K562 (cell line): ENCODE results near the gene TRMT1L. TPM values are rescaled to one million over a fixed set of nuclear protein-coding genes. Genes with fewer than 3 reads are reported as not detected.

Source experiments
- ATAC-seq: fragments of 200-7000 bp; cut with Tn5 transposase; 3 replicates; pipeline ENCODE4 v1.9.1; 2020; ENCODE audit warnings: moderate library complexity
- BruUV-seq: library from RNA; stranded (reverse); fragments of 400-500 nt; replicated peaks from 2 replicates; lab custom pipeline; 2021; lab: Mats Ljungman, UMichigan
- CTCF ChIA-PET: fragments of 300-600 bp; formaldehyde crosslinking; extraction: SDS; loops from one replicate; lab custom pipeline; 2021; ENCODE audit warnings: low intra/inter-chr PET ratio; lab: Yijun Ruan, JAX
- POLR2A ChIA-PET: fragments of 300-600, 350-650 bp; sonication (Branson Sonifier 250); formaldehyde crosslinking; extraction: SDS; loops from one replicate; lab custom pipeline; 2021; ENCODE audit warnings: antibody characterized with exemption, inconsistent platforms; lab: Yijun Ruan, JAX
- DNase-seq, 4 experiments: peaks; one replicate each; pipeline versions ENCODE4 v3.0.0 to v3.0.0-alpha.2; 2011 to 2018; ENCODE audit warnings: low spot score in 3 of 4, mixed read lengths in 3 of 4; ENCODE audit errors: extremely low read depth in 1 of 4
- FAIRE-seq: peaks from 2 replicates; lab custom pipeline; 2011; peaks lifted over from hg19 to GRCh38; lab: Jason Lieb, UNC
- H2AFZ ChIP-seq: 2 replicates; pipeline ENCODE4 v1.6.0; 2011; ENCODE audit warnings: low read depth, low read length, control low read depth, inconsistent platforms
- H3K27ac ChIP-seq: fragments of 200-600 bp; 3 replicates; pipeline ENCODE4 v1.8.0; 2011; ENCODE audit warnings: low read depth, mild to moderate bottlenecking, control low read depth, inconsistent platforms, low read length, moderate library complexity, mixed read lengths; ENCODE audit errors: extremely low read depth
- H3K27me3 ChIP-seq, 2 experiments: fragments of 300-600 bp in 1 of 2; 2 replicates in 1 of 2; 3 replicates in 1 of 2; pipeline versions ENCODE4 v1.6.0 to v1.8.0; 2011; ENCODE audit warnings: inconsistent platforms in 2 of 2, low read length in 2 of 2, mild to moderate bottlenecking in 1 of 2, mixed read lengths in 1 of 2, moderate library complexity in 1 of 2; ENCODE audit not compliant: control insufficient read depth in 2 of 2, insufficient read depth in 2 of 2
- H3K36me3 ChIP-seq: fragments of 300-600 bp; 3 replicates; pipeline ENCODE4 v1.8.0; 2011; ENCODE audit warnings: mild to moderate bottlenecking, low read length, inconsistent platforms; ENCODE audit not compliant: control insufficient read depth, insufficient read depth
- H3K4me1 ChIP-seq, 2 experiments: fragments of 200-600 bp in 1 of 2; replicated peaks in 1 of 2; 2 replicates in 1 of 2; 3 replicates in 1 of 2; pipeline versions ENCODE4 v1.5.1 to v1.8.0; 2011; ENCODE audit warnings: inconsistent platforms in 2 of 2, low read length in 2 of 2, mild to moderate bottlenecking in 1 of 2, mixed read lengths in 1 of 2, moderate library complexity in 1 of 2; ENCODE audit not compliant: control insufficient read depth in 2 of 2, insufficient read depth in 2 of 2
- H3K4me2 ChIP-seq: 2 replicates; pipeline ENCODE4 v1.6.1; 2011; ENCODE audit warnings: low read length, control low read depth, inconsistent platforms, mixed read lengths; ENCODE audit not compliant: insufficient read depth
- H3K4me3 ChIP-seq: fragments of 200-600 bp; sonication (generic), shearing (Covaris generic); 2 replicates; pipeline ENCODE4 v1.5.1; 2016; ENCODE audit warnings: control low read depth, inconsistent platforms
- H3K79me2 ChIP-seq: fragments of 200-600 bp; 3 replicates; pipeline ENCODE4 v1.8.0; 2011; ENCODE audit warnings: low read length, inconsistent platforms; ENCODE audit not compliant: control insufficient read depth, insufficient read depth
- H3K9ac ChIP-seq, 2 experiments: 2 replicates each; pipeline versions ENCODE4 v1.6.0 to v1.6.1; 2011; ENCODE audit warnings: low read depth in 2 of 2, low read length in 2 of 2, control low read depth in 1 of 2, inconsistent platforms in 1 of 2, mild to moderate bottlenecking in 1 of 2, mixed read lengths in 1 of 2; ENCODE audit not compliant: insufficient read depth in 1 of 2
- H3K9me1 ChIP-seq: one replicate; pipeline ENCODE4 v1.6.0; 2011; ENCODE audit warnings: inconsistent platforms, mild to moderate bottlenecking, low read length, moderate library complexity; ENCODE audit not compliant: control insufficient read depth, insufficient read depth
- H3K9me3 ChIP-seq: replicated peaks from 2 replicates; pipeline ENCODE4 v1.5.1; 2011; ENCODE audit warnings: low read depth, low read length, inconsistent platforms; ENCODE audit not compliant: control insufficient read depth, insufficient read depth
- H4K20me1 ChIP-seq: replicated peaks from 2 replicates; pipeline ENCODE4 v1.6.1; 2011; ENCODE audit warnings: low read length, inconsistent platforms, mixed read lengths; ENCODE audit not compliant: control insufficient read depth, insufficient read depth
- CCAR2 ChIP-seq: fragments of 200-400 bp; formaldehyde crosslinking; IDR thresholded peaks from 2 replicates; pipeline ENCODE4 v1.6.1; 2017; ENCODE audit warnings: mild to moderate bottlenecking, low read depth, low read length
- CCNT2 ChIP-seq: IDR thresholded peaks from 2 replicates; pipeline ENCODE4 v1.6.1; 2011; ENCODE audit warnings: borderline replicate concordance, low read depth, mild to moderate bottlenecking, moderate library complexity, mixed read lengths, low read length; ENCODE audit not compliant: insufficient read length; ENCODE audit errors: extremely low read depth
- ELF1 ChIP-seq: fragments of 200-800 bp; sonication (Bioruptor generic); IDR thresholded peaks from 2 replicates; pipeline ENCODE4 v1.6.1; 2016; ENCODE audit warnings: missing genetic modification characterization, missing compliant biosample characterization
- EWSR1 ChIP-seq: fragments of 450-650 bp; IDR thresholded peaks from 2 replicates; pipeline ENCODE4 v1.6.1; 2018; ENCODE audit warnings: borderline replicate concordance, mild to moderate bottlenecking, low read depth, moderate library complexity; ENCODE audit not compliant: partially characterized antibody
- GATAD2B ChIP-seq: fragments of 450-650 bp; IDR thresholded peaks from 2 replicates; pipeline ENCODE4 v1.6.1; 2017; ENCODE audit warnings: mild to moderate bottlenecking, borderline replicate concordance
- JUNB ChIP-seq: fragments of 450-650 bp; formaldehyde crosslinking; conservative IDR thresholded peaks from 2 replicates; pipeline ENCODE4 v1.4.0; 2020; ENCODE audit warnings: mild to moderate bottlenecking
- KLF10 ChIP-seq: fragments of 250-450 bp; sonication (Bioruptor Pico); IDR thresholded peaks from 2 replicates; pipeline ENCODE4 v1.6.1; 2021; ENCODE audit warnings: matching md5 sums
- MEF2A ChIP-seq: IDR thresholded peaks from 2 replicates; pipeline ENCODE4 v1.6.1; 2011; ENCODE audit warnings: low read depth, mild to moderate bottlenecking, low read length, moderate library complexity; ENCODE audit not compliant: control insufficient read depth
- MTA2 ChIP-seq: fragments of 450-650 bp; IDR thresholded peaks from 2 replicates; pipeline ENCODE4 v1.6.1; 2016; ENCODE audit warnings: low read depth
- NCOR1 ChIP-seq: fragments of 450-650 bp; IDR thresholded peaks from 2 replicates; pipeline ENCODE4 v1.6.1; 2016; ENCODE audit warnings: mild to moderate bottlenecking, moderate library complexity
- PKNOX1 ChIP-seq: fragments of 450-650 bp; IDR thresholded peaks from 2 replicates; pipeline ENCODE4 v1.6.1; 2016
- RBBP5 ChIP-seq: fragments of 200-600 bp; sonication (generic); IDR thresholded peaks from 2 replicates; pipeline ENCODE4 v1.6.1; 2012; ENCODE audit warnings: borderline replicate concordance, mild to moderate bottlenecking, low read length, control low read depth, inconsistent platforms; ENCODE audit not compliant: insufficient read depth, poor library complexity, severe bottlenecking
- ZBTB17 ChIP-seq: fragments of 450-650 bp; formaldehyde crosslinking; IDR thresholded peaks from 2 replicates; pipeline ENCODE4 v1.4.0; 2020; ENCODE audit warnings: mild to moderate bottlenecking
- ZBTB8A ChIP-seq: fragments of 450-650 bp; IDR thresholded peaks from 2 replicates; pipeline ENCODE4 v1.6.1; 2018; ENCODE audit warnings: mild to moderate bottlenecking, moderate library complexity; ENCODE audit not compliant: partially characterized antibody
- ZNF644 ChIP-seq: fragments of 200-800 bp; sonication (Bioruptor generic); IDR thresholded peaks from 2 replicates; pipeline ENCODE4 v1.6.1; 2016; ENCODE audit warnings: low read depth, missing genetic modification characterization, missing compliant biosample characterization
- in situ Hi-C: fragments of 300-500 bp; cut with MboI; formaldehyde crosslinking; loops from 4 replicates; pipeline ENCODE4 v1.15.0; 2018; ENCODE audit warnings: inconsistent platforms, mixed read lengths
- intact Hi-C: fragments of 100-400 bp; cut with micrococcal nuclease; formaldehyde crosslinking; loops from 2 replicates; pipeline ENCODE4 v1.14.2; 2022
- polyA plus RNA-seq, 8 experiments: library from polyadenylated mRNA; depleted of rRNA in 4 of 8; stranded (reverse) in 5 of 8; unstranded in 3 of 8; fragments of >200 nt; fragmentation: Nextera tagmentation in 2 of 8; fragmentation: Illumina TruSeq in 1 of 8; extraction: Ambion mirVana in 2 of 8; extraction: Trizol in 1 of 8; gene quantifications; 2 replicates each; pipeline versions ENCODE4 v1.2.1 to v1.2.3, GENCODE V29; 2011 to 2014; ENCODE audit warnings: inconsistent platforms in 1 of 8, missing spikeins in 1 of 8
- total RNA-seq, 7 experiments: library from RNA; depleted of rRNA in 6 of 7; stranded (reverse); fragments of >200 nt in 6 of 7; fragmentation: Illumina TruSeq in 2 of 7; extraction: Trizol in 2 of 7; gene quantifications; 2 replicates each; pipeline versions ENCODE4 v1.2.1 to v1.2.3, GENCODE V29; 2011 to 2021; ENCODE audit warnings: low replicate concordance in 1 of 7
- TF ChIP-seq, protein P1 (sequence below): sonication (generic); formaldehyde crosslinking; IDR thresholded peaks from 2 replicates; pipeline ENCODE4 v1.8.1; 2022; ENCODE audit warnings: missing genetic modification reagents
- TF ChIP-seq, protein P2 (sequence below), 2 experiments: fragments of 450-650 bp in 1 of 2; IDR thresholded peaks; 2 replicates each; pipeline ENCODE4 v1.6.1; 2011 to 2017; ENCODE audit warnings: low read depth in 2 of 2, antibody characterized with exemption in 1 of 2, borderline replicate concordance in 1 of 2, low read length in 1 of 2, mild to moderate bottlenecking in 1 of 2, mixed read lengths in 1 of 2; ENCODE audit not compliant: control insufficient read depth in 1 of 2

The TRMT1L gene
- total and polyA plus RNA-seq, 9 of the 15 experiments (the other 6 are each of a cell fraction or from before 2014, with no cell fraction given): 6.4 to 88.9 (median 32.9) TPM

GRCh38 chr1:185080422-185080821, 76.3 kb downstream of the TRMT1L start:
- Histone ChIP-seq H3K9ac (no peak overlapping the region), H3K27me3 (no peaks in the 10 kb centered on the region), H3K4me1 (peaks cover 0 to 9% of the 10 kb centered on the region in 2 experiments; a peak in 3 of 5 replicates), H3K4me3 (no peak overlapping the region), H4K20me1 (no peaks in the 10 kb centered on the region), H3K79me2 (peaks cover 85% of the 10 kb centered on the region), H3K36me3 (no peaks in the 10 kb centered on the region), H3K9me3 (no peaks in the 10 kb centered on the region), H3K4me2 (no peak overlapping the region), H3K9me1 (no peaks in the 10 kb centered on the region), H3K27ac (no peak overlapping the region), H2AFZ (no peak overlapping the region)
- DNase-seq (peak in 2 of 4 experiments; percentile 25 to 41), ATAC-seq (peak; percentile 62; the same call in 2 of the 3 replicates), FAIRE-seq (peak; percentile 42)
- intact Hi-C loops (no loop called here), in situ Hi-C loops (no loop called here)
- ChIA-PET CTCF (no interaction called here), POLR2A (no interaction called here)
- no TSS peak for BruUV-seq
- TF ChIP-seq GATAD2B (0 out of 2 replicates have a peak, but pooled peaks have one; percentile 20), JUNB (CRISPR knock-in tag) (no peak), NCOR1 (peak; percentile 58), ZNF644 (tag) (no peak), PKNOX1 (peak; percentile 35; the same call in 1 of the 2 replicates), CCNT2 (peak; percentile 43), CCAR2 (no peak), ELF1 (no peak), RBBP5 (no peak), ZBTB8A (no peak), KLF10 (CRISPR knock-in tag) (no peak), EWSR1 (no peak), MEF2A (0 out of 2 replicates have a peak, but pooled peaks have one; percentile 34), MTA2 (0 out of 2 replicates have a peak, but pooled peaks have one; percentile 36), ZBTB17 (CRISPR knock-in tag) (no peak)
- TF ChIP-seq, protein P1, sequence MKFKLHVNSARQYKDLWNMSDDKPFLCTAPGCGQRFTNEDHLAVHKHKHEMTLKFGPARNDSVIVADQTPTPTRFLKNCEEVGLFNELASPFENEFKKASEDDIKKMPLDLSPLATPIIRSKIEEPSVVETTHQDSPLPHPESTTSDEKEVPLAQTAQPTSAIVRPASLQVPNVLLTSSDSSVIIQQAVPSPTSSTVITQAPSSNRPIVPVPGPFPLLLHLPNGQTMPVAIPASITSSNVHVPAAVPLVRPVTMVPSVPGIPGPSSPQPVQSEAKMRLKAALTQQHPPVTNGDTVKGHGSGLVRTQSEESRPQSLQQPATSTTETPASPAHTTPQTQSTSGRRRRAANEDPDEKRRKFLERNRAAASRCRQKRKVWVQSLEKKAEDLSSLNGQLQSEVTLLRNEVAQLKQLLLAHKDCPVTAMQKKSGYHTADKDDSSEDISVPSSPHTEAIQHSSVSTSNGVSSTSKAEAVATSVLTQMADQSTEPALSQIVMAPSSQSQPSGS (CRISPR knock-in tag): no peak
- TF ChIP-seq, protein P2, sequence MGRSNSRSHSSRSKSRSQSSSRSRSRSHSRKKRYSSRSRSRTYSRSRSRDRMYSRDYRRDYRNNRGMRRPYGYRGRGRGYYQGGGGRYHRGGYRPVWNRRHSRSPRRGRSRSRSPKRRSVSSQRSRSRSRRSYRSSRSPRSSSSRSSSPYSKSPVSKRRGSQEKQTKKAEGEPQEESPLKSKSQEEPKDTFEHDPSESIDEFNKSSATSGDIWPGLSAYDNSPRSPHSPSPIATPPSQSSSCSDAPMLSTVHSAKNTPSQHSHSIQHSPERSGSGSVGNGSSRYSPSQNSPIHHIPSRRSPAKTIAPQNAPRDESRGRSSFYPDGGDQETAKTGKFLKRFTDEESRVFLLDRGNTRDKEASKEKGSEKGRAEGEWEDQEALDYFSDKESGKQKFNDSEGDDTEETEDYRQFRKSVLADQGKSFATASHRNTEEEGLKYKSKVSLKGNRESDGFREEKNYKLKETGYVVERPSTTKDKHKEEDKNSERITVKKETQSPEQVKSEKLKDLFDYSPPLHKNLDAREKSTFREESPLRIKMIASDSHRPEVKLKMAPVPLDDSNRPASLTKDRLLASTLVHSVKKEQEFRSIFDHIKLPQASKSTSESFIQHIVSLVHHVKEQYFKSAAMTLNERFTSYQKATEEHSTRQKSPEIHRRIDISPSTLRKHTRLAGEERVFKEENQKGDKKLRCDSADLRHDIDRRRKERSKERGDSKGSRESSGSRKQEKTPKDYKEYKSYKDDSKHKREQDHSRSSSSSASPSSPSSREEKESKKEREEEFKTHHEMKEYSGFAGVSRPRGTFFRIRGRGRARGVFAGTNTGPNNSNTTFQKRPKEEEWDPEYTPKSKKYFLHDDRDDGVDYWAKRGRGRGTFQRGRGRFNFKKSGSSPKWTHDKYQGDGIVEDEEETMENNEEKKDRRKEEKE (IDR thresholded peaks at IDR 0.05; ENCODE audit: borderline replicate concordance in 1 of 2, control insufficient read depth in 1 of 2, low read depth in 2 of 2, low read length in 1 of 2): no peak
